ENCODE data around the gene RSPH1.

Gene RSPH1

DNA sequence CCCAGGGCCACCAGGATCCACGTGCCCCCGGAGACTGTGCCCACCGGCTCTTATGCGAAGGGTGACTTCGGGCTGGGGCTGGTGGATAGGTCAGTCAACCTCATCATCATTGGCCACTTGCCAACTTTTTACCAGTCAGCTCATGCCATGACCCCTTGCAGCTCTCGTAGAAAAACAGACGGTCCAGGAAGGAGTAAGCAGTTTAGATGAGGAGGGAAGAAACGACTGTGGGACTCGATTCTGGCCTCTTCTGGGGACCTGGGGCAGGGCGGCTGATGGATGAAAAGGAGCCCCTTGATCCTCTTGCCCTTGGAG is 51.3 kb downstream of the RSPH1 start:
- no peak overlapping the region for H3K27ac ChIP-seq
- TF ChIP-seq, protein P1, sequence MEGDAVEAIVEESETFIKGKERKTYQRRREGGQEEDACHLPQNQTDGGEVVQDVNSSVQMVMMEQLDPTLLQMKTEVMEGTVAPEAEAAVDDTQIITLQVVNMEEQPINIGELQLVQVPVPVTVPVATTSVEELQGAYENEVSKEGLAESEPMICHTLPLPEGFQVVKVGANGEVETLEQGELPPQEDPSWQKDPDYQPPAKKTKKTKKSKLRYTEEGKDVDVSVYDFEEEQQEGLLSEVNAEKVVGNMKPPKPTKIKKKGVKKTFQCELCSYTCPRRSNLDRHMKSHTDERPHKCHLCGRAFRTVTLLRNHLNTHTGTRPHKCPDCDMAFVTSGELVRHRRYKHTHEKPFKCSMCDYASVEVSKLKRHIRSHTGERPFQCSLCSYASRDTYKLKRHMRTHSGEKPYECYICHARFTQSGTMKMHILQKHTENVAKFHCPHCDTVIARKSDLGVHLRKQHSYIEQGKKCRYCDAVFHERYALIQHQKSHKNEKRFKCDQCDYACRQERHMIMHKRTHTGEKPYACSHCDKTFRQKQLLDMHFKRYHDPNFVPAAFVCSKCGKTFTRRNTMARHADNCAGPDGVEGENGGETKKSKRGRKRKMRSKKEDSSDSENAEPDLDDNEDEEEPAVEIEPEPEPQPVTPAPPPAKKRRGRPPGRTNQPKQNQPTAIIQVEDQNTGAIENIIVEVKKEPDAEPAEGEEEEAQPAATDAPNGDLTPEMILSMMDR (conservative IDR thresholded peaks at IDR 0.05): no peak

DNA sequence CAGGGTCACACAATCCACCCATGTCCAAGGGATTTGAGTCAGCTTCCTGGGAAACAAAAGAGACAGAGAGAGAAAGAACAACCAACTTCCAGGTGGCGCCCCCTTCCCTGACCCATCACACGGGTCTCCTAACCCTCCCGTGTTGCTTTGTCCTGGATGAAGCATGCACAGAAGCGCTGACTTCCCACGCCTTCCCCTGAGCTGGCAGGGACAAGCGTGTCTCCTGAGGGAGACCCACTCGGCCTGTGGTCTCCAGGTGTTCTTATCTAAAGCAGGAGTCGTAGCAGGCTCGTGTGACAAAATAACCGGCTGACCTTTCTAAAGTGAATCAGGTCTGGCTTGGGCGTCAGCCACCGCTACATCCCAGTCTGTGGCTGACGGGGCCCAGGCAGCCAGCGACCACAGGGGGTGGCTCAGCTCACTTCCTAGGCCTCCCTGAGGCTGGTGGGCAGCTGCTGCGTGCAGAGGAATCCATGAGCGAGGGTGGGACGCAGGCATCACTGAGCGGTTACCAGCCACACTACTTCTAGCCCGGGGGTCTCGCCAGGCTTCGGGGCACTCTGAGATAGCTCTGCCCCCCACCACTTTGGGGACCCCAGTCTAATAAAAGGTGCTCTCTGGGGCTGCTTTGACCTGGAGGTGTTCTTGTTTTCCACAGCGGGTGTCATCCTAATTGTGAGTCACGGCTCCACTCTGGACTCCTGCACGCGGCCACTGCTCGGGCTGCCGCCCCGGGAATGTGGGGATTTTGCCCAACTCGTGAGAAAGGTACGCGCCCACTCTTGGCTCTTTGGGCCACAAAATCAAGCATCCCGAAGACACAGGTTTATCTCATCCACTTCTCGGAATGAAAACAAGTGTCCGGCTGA is 51.9 kb downstream of the RSPH1 start:
- no peak overlapping the region for H3K27ac ChIP-seq
- TF ChIP-seq, protein P1 (conservative IDR thresholded peaks at IDR 0.05): no peak

DNA sequence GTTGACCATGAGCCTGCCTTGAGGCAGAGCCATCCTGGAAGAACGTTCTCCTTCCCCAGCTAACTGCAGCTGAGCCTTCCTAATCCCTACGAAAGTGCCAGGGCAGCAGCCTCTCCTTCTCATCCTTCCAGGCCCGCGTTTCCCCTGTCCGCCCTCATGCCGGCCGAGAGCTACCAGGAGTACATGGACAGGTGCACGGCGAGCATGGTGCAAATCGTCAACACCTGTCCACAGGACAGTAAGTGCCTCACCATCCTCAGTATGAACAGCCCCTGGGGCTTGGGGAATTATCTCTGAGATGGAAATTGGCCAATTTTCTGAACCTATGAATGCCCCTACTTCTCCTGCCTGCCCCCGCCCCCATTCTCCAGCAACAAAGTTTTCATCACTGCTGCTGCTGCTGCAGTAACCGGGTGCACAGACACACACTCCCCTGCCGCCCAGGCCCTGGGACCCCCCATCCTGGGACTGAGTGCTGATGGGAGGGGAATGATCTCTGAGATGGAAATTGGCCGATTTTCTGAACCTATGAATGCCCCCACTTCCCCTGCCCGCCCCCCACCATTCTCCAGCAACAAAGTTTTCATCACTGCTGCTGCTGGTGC is 52.7 kb downstream of the RSPH1 start:
- H3K27ac ChIP-seq: no peak overlapping the region
- TF ChIP-seq, protein P1 (conservative IDR thresholded peaks at IDR 0.05): no peak

DNA sequence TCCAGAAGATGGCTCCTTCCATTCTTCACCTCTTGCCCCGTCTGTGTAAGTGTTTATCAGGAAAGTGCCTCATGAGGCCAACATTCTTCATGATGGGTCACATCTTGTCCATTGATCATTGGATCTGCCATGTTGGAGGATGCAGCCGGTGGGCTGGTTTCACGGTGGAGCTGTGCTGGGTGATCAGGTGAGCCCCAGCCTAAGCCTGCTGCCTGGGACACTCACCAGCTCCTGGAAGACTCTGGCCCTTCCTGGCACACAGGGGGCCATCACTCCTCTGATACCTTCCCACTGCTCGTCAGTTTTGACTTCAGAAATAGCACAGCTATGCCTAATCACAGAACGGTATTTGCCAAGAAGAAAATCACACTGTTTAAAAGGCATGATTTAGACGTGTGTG is 54.1 kb downstream of the RSPH1 start:
- TF ChIP-seq, protein P1 (conservative IDR thresholded peaks at IDR 0.05): no peak
- no peak overlapping the region for H3K27ac ChIP-seq

DNA sequence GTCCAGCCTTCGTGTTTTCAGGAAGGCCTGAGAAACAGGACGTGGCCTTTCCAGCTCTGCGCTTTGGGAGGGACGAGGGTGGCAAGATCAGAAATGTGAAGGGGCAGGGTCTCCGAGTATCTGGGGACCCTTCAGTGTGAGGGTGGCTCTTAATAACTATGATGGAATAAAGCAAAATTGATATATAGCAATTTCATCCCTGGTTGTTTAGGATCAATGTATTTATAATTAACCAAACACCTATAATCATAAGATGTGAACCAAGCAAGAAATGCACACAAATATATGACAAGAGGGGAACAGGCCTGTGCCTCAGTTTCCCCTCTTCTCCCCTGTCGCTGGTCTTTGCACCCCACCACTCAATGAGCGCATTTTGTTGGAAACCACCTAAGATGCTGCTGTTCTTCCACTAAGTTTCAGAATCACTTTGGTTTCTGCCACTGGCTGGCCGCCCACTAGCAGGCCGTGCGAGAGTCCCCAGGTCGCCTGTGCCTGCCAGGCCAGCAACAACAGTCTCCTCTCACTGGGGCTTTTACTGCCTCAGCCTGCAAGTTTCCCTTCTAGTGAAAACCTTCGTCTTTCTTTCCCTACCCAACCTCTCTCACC is 55.7 kb downstream of the RSPH1 start:
- H3K27ac ChIP-seq: no peak overlapping the region
- TF ChIP-seq, protein P1 (conservative IDR thresholded peaks at IDR 0.05): no peak

DNA sequence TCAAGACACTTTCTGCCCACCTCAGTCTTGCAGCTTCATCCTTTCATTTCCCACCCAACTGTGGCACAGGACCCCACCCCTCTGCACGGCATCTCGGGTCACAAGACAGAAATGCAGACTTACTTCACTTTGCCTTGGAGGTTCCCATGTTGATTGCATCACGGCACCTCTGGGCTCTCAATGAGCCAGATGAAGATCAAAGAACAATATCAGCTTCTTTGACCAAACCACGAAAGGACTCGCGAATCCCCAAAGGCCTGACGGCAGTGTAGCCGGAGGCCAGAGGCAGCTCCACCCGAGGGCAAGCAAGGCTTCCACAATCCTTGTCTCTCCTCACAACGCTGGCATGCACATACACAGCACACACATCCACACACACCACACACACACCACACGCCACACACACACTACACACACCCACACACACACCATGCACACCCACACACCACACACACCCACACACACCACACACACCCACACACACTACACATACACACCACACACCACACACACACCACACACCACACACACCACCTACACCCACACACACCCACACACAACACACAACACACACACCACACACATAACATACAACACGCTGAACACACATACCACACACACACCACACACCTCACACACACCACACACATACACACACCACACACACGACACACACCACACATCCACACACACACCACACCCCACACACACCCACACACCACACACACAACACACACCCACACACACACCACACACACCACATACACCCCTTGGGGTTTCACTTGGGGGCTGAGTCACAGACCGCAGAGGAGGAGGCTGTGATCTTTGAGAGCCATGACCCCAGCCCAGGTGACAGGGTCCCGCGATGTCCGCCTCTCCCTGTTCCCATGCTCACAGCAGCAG is 56.5 kb downstream of the RSPH1 start:
- no peak overlapping the region for H3K27ac ChIP-seq
- TF ChIP-seq, protein P1 (conservative IDR thresholded peaks at IDR 0.05): no peak
